Measurements from ENCODE around the gene SCG3.

Gene SCG3

DNA sequence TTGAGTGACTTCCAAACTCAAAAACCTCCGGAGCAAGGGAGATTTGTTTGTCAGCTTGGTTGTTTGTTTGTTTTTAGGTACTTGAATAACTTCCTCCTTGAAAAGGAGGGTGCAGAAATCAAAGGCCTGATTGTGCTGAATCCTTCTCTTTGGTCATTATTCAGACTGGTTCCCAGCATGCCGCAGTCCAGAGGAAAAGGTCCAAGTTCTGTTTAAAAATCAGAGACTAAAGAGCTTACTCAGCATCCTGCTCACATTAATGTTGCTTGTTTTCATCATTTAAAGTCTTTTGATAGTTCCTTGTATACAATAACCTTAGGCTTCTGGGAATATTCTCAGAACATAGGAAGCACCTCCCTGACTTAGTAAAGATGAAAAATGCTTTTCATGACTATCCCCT is 982 bp upstream of the SCG3 start:
- no peak for FAIRE-seq

DNA sequence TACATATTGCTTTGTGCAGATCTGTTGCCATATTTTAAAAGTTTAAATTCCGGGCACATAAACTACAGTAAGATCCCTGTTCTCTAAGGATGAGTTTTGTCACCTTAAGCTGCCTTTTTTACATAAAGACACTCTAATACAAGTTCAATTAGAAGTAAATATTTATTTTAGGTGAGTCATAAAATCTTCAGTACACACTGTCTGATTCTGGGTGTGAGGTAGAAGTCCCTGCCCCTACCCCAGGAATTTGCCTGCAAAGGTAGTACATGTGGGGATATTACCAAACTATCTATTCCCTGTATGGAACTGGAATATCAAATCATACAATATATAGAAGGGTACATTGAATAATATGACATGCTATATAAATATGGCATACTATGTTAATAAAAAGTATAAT is 6.3 kb downstream of the SCG3 start:
- no peak for FAIRE-seq

DNA sequence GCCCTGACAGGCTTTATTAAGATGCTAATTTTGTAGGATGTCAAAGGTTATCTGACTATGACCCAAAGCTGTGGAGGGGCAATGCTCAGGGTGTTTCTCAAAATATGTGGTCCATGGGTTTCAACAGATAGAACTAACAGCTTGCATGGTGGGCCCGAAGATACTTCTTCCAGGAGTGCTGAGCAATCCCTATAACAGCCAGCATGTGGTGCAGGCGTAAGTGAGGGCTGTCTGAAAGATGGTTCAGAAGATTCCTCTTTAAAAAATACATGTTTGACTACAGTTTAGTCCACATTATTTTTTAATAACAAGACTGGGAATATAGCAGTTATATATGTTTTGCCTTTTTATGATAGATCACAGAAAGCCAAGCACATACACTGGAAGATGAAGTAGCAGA is 7.6 kb downstream of the SCG3 start:
- FAIRE-seq = no peak

DNA sequence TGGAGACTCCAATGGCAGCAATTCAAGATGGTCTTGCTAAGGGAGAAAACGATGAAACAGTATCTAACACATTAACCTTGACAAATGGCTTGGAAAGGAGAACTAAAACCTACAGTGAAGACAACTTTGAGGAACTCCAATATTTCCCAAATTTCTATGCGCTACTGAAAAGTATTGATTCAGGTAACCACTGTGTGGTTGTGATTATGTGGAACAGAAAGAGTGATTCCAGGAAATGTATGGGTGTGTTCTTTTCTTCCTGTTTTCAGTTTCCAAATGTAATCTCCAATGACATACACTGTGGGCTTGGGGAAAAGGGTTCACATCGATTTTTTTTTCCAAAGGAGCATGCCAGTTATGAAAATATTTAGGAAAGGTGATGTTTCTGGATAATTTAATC is 10.9 kb downstream of the SCG3 start:
- no peak for FAIRE-seq

DNA sequence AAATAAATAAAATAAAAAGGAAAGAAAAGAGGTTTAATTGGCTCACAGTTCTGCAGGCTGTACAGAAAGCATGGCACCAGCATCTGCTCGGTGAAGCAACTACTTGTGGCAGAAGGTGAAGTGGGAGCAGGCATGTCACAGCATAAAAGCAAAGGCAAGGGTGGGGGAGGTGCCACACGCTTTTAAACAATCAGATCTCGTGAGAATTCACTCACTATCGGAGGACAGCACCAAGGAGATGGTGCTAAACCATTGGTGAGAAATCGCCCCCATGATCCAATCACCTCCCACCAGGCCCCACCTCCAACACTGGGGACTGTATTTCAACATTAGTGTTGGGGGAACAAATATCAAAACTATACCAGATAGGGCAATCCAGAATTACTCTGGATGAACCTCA is 15.3 kb downstream of the SCG3 start:
- FAIRE-seq = no peak

DNA sequence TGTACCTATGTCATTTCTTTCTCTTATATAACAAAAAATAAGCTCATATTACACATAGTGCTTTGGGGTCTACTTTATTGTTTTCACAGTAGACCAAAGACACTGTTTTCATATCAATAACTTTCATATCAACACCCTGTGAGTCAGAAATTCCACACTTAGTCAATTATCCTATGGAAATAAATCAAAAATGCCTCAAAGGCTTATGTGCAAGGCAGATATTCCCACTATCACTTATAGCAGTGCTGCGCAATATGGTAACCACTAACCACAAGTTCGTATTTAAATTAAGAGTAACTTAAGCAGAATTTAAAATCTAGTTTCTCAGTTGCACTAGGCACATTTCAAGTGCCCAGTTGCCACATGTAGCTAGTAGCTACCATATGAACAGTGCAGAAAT is 15.9 kb downstream of the SCG3 start:
- FAIRE-seq = no peak

DNA sequence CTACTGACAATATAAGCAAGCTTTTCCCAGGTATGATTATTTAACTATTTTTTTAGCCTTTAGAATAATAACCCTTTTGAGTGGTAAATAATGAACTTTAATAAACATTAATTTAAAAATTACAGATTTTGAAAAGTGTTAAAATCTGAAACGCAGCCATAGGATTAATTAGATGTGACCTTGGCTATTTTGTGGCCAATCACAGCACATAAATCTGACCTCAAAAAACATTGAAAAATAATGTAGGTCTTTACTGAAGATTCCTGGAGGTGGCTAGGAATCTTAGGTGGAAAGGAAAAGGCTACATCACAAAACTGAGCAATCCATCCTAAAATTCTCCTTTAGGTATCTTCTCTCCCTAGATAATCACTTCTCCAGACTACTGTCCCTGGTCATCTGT is 18.1 kb downstream of the SCG3 start:
- no peak for FAIRE-seq

DNA sequence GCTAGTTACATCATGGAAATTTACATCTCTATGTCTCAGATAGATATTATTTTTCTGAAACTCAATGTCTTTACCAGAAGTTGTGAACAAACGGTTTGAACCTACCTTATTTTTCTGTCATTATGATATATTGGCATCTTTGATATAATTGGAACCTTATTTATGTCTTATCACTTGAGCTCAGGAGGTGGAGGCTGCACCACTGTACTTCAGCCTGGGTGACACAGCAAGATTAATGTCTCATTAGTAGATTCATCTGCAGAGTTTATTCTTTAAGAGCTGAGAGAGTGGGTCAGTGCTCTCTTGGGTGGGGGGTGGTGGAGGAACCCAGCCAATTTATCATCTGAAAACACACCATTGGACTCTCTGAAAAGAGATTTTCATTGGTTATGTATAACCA is 21.4 kb downstream of the SCG3 start:
- no peak for FAIRE-seq

DNA sequence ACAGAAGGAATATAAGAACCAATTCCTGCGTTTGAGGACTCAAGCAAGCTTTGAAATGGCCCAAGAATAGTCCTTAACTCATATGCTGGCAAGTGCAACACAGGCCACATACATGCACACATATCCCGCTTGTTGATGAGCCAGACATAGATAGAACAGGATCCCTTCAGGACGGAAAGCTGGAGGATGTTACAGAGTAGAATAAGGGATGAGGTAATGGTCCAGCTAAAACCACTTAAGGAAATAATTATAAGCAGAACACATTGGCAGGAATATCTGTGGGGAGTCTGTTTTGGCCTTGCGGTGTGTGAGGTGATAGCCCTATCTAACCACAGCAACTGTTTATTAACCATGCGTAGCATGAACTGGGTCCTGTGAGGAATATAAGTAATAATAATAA is 25.0 kb downstream of the SCG3 start:
- FAIRE-seq = no peak

DNA sequence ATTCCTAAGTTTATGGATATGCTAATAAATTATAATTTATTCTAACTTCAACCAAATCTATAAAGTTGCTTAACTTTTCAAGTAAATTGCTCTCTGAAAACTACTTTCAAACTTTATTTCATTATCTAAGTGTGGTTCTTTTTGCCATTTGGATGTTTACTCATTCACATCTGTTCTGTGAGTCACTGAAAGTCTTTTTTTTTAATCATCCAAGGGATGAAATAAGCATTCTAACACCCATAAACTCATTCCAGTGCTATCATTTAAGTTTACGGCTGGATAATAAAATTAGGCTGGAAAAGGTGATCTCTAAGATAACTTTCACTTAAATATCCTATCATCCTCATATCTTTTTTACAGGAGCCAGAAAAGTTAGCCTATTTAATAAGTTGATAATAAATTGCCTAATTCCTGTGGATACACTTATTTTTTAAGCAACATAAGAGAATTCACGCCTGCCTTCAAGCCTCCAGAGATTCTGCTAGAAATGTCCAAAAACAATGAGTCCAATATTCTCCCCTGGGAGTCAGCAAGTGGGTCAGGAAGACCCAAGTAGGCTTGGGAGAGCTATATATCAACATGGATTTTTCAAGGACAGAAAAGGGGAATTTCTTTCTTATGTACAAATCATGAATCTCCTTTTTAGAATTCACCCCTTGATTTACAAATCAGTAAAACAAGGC is 25.8 kb downstream of the SCG3 start:
- FAIRE-seq = peak; percentile 94

DNA sequence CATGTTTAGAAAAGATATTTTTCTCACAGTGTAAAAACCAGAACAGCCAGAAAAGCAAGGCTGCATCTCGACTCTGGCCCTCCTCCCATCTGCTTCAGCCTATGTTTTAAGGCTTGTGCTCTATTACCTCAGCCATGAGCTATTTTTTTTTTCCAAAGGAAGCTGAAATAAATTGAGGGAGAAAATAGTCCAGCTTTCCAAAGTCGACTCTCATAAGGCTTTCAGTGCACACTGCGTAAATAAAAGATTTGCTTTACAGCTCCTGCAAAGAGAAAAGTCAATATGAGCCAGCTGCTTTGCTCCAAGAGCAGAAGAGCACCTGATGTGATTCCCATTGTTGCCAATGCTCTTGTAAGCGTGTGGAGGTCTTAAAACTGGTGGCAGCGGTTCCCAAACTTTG is 26.7 kb downstream of the SCG3 start:
- no peak for FAIRE-seq

DNA sequence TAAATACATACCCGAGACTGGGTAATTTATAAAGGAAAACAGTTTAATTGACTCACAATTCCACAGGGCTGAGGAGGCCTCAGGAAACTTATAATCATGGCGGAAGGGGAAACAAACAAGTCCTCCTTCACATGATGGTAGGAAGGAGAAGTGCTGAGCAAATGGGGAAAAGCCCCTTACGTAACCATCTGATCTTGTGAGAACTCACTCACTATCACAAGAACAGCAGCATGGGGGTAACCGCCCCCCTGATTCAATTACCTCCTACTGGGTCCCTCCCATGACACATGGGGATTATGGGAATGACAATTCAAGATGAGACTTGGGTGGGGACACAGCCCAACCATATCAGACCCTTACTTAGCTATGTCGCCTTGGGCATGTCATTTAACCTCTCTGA is 27.7 kb downstream of the SCG3 start:
- no peak for FAIRE-seq

DNA sequence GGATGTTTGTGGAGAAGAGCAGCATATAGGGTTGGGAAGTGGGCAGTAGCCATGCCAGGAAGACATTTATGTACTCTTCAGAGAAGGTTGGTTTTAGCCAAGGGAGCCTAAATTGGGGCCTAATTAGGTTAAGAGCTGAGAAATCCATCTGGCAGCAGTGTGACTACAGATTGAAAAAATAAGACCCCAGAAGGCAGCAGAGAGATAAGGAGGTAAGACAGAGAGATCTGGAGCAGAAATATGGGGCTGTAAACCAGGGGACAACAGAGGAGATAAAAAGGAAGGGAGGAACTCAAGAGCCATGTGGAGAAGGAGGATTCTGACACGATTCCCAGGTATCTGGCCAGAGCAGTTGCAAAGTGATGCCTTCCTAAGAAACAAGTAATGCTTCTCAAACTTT is 32.9 kb downstream of the SCG3 start:
- FAIRE-seq = no peak

DNA sequence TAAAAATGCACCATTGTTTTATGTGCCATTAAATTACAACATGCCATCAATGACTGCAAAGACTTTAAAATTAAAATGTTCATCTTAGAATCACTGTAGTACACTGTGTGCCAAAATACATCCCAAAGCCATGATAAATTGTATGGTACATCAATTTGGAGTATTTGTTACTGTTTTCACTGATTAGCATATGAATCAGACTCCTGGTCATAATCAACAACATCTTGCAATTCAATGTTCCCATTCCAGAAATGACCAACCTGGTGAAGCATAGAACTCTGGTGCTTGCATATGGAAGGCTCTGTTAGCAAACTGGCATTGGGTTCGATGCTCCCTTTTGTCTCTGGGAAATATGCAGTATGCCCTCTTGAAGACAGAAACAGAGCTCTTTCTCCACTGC is 33.6 kb downstream of the SCG3 start:
- no peak for FAIRE-seq

DNA sequence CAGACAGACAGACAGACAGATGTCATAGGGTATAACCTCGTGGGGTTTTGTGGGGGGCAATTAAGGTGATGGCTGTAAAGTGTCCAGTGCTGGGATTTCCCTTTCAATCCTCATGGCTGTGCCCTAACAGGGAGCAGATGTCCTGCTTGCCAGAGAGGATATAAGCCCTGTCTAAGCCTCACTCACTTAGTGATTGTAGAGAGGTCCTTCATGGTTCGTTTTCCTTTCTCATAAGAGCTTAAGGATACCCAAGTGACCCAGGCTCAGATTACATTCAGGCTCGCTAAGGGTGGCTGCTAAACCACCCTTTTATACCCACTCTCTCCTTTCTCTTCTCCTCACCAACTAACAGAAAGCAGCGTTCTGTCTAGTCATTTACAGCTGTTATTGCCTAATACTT is 36.9 kb downstream of the SCG3 start:
- FAIRE-seq = no peak

DNA sequence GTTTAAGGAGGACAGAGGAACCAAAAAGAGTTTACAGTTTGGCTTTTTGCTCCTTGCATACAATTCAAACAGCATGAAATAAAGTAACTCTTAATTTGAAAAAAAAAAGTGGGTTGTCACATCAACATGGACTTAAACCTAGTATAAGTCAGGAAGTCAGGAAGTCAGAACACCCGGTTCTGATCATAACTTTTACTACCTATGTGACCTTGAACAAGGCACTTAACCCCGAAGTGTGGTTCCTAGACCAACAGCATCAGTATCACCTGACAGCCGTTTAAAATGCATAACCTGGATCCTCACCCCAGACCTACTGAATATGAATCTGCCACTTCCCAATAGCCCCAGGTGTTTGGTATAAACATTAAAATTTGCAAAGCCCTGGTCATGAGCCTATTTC is 37.4 kb downstream of the SCG3 start:
- no peak for FAIRE-seq

DNA sequence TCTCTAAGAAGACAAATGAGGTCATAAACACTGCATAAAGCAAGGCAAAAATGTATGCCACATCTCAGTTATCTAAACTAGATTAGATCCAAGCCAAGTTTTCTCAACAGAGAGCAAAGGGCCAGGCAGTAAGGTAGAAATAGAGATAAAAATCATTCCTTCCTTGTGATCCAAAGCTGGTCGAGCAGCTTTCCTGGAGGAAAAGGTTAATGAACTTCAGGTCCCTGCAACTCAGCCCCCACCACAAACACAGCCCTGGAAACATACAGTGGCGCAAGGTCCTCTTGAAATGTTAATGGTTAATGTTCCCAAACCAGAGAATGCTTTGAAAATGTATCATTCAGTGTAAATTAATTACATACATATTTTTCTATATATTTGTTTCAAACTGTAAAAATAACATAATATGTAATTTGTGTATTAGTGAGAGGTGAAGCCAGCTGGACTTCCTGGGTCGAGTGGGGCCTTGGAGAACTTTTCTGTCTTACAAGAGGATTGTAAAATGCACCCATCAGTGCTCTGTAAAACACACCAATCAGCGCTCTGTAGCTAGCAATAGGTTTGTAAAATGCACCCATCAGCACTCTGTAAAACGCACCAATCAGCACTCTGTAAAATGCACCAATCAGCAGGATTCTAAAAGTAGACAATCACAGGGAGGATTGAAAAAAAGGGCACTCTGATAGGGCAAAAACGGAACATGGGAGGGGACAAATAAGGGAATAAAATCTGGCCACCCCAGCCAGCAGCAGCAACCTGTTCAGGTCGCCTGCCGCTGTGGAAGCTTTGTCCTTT is 39.1 kb downstream of the SCG3 start:
- FAIRE-seq = no peak

DNA sequence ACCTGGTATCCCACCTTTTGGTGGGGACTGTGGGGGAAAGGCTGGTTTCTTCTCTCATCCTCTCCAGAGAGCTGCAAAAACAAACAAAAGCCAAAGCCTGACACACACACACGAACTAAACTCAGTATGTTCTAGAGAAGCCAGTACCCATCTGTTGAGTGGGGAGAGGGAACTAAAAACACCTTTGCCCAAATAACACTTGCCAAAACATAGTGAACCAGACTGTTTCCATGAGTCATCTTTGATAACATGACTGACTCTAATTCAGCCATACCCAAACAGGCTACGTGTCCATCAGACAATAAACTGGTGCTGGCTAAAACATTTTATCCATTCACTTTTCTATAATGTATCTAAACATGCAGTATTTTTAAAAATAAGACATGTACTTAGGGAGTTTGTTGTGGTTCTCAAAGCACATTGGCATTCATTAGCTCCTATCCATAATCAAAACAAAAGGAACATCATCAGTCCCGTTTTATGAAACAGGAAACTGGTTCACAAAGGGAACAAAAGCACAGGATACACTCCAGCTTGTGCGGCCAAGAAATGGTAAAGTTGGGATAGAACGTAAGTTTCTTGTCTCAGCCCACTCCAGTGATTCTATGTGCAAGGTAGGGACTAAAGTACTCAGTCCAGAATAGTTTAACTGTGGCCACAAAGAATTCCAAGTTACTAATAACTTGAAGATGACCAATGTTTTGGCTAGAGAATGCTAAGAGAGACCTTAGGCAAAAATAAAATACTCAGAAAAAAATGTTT is 40.1 kb downstream of the SCG3 start:
- FAIRE-seq = no peak

DNA sequence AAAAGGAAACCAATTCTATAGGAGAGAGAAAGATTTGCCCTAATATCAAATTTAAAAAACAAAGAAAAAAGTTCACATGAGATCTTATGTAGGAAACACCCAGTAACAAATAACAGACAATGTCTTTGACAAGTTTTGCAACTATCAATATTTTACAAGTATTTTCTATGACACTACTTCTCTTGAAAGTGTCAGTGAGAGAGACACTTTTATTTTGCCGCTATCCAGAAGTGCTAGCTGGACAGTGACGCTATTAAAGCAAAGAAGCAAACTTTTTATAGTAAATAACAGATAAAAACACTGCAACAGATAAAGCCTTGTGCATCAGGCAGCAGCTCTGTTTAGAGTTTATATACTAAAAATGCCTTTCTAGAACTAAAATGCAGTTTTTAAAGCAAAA is 42.9 kb downstream of the SCG3 start:
- FAIRE-seq = no peak

DNA sequence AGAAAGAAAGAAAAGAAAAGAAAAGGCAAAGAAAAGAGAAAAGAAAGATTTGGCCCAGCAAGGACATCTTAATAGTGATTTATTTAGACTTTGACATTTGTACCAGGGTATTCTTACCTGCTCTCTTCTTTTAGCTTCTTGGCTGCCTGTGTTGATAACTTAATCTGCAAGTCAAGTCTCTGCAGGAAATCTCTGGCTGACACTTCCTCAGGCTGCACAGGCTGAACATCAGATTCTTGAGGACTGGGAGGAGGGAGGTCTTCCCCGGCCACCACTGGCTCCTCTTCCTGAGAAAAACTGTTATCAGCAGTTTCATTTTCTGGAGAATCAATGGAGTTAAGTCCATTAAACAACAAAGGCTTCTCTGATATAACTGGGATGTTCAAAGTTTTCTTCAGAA is 43.4 kb downstream of the SCG3 start:
- FAIRE-seq = no peak

DNA sequence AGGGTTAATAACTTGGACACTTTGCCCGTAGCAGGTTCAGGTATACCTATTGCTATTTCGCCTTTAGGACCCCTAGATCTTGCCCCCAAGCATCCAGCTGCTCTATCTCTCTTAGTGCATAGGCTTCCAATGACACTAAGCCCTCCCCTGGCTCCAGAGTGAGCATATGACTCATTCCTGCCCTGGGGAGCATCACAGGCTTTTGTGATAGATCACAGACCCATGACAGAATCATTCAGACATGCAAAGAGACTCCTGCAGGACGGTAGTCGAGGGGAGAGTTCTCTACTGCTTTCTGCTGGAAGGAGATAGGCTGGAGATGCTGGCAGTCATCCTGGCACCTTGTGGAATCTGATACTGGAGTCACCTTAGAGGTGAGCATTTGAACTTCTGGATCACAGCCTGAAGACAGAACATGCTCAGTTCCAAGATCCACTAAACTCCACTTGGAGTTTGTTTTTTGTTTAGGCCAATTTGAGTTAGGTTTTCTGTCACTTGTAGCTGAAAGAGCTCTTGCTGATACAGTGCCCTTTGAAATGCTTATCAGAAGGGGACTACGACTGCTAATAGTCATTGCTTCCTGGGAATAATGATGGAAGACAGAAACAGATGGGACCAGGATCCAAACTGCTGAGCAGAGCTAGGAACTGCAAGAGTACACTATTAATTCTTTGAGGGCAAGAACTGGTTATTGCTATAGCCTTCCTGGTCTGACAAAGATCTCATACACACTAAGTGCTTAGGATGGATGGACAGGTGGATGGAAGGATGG is 45.2 kb downstream of the SCG3 start:
- FAIRE-seq = no peak

DNA sequence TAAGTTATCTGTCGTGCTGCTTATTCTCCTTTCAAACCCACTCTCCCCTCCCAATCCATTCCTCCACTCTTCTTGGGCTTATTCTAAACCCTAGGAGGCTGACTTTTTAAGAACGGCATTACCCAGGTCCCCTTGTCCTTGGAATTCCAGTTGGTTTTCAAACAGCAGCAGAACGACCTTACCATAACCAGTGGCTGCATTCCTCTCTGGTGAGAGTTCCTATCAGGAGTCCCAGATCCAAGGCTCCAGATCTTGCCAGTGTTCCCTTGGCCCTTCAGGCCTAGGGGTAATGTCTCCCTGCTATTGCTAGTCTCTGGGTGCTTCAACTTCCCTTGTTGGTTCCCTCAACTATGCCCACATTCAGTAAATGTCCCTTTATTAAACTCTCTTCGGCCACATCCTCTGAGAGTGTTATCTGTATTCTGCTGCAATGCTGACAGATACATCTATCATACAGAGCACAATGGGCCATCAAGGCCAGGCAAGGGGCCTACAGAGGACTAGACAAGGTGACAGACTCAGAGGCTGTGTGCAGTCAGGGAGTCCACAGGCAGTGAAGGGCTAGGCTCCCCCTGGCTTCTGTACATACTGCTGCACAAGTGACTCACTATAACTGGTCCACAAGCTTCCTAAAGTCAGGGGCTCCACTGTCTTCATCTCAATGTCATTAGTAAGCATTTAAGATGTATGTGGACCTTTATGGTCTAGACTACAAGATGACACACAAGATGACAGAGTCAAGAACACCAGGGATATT is 46.0 kb downstream of the SCG3 start:
- no peak for FAIRE-seq

Data from endometrium (tissue), 2 donors.